GM19239 (cell line): ENCODE measurements around the gene S100A8.

ENCODE experiments used
- DNase-seq: peaks from one replicate; pipeline ENCODE4 v3.0.0; 2011; ENCODE audit warnings: low spot score; ENCODE audit not compliant: insufficient read length
- FAIRE-seq: peaks from 2 replicates; lab custom pipeline; 2011; peaks lifted over from hg19 to GRCh38; lab: Jason Lieb, UNC

Gene S100A8

GRCh38 chr1:153395136-153395685, 4.3 kb upstream of the S100A8 start:
- DNase-seq, result no peak
- FAIRE-seq, result no peak

GRCh38 chr1:153394391-153394790, 3.5 kb upstream of the S100A8 start:
- no peak for FAIRE-seq
- no peak for DNase-seq

- no peak for FAIRE-seq
Observed at GRCh38 chr1:153393926-153394325, 3.1 kb upstream of the S100A8 start.

GRCh38 chr1:153392822-153393221, 1.9 kb upstream of the S100A8 start:
- FAIRE-seq (no peak), DNase-seq (no peak)

More at GRCh38 chr1:153393926-153394325, 3.1 kb upstream of the S100A8 start:
- no peak for DNase-seq

GRCh38 chr1:153392258-153392657, 1.4 kb upstream of the S100A8 start:
- DNase-seq (no peak), FAIRE-seq (no peak)

GRCh38 chr1:153389973-153390879, 647 bp downstream of the S100A8 start:
- FAIRE-seq (no peak), DNase-seq (no peak)

- DNase-seq (no peak), FAIRE-seq (no peak)
Observed at GRCh38 chr1:153389401-153389800, 1.5 kb downstream of the S100A8 start.

- FAIRE-seq (no peak), DNase-seq (no peak)
Observed at GRCh38 chr1:153387785-153388184, 3.1 kb downstream of the S100A8 start.

- no peak for DNase-seq
- no peak for FAIRE-seq
Observed at GRCh38 chr1:153387001-153387400, 3.9 kb downstream of the S100A8 start.

- FAIRE-seq (no peak), DNase-seq (no peak)
Observed at GRCh38 chr1:153386500-153386901, 4.4 kb downstream of the S100A8 start.

- no peak for FAIRE-seq
- no peak for DNase-seq
Observed at GRCh38 chr1:153384958-153385580, 5.8 kb downstream of the S100A8 start.

GRCh38 chr1:153380711-153381110, 10.2 kb downstream of the S100A8 start:
- DNase-seq (no peak), FAIRE-seq (no peak)

- DNase-seq (no peak), FAIRE-seq (no peak)
Observed at GRCh38 chr1:153379591-153379990, 11.3 kb downstream of the S100A8 start.

- no peak for DNase-seq
- no peak for FAIRE-seq
Observed at GRCh38 chr1:153375511-153375910, 15.4 kb downstream of the S100A8 start, which contains the start of gene S100A12. Gene S100A12, minus strand, starts transcription at chr1:153375621. Its CDS starts 1,029 bp downstream, at chr1:153374592.

GRCh38 chr1:153374071-153374470, 16.8 kb downstream of the S100A8 start:
- no peak for DNase-seq
- FAIRE-seq, result no peak

GRCh38 chr1:153372571-153372970, 18.3 kb downstream of the S100A8 start:
- DNase-seq (no peak), FAIRE-seq (no peak)

GRCh38 chr1:153371231-153371630, 19.6 kb downstream of the S100A8 start:
- DNase-seq (no peak), FAIRE-seq (no peak)

- FAIRE-seq (no peak), DNase-seq (no peak)
Observed at GRCh38 chr1:153370146-153370545, 20.7 kb downstream of the S100A8 start.

- DNase-seq (no peak), FAIRE-seq (no peak)
Observed at GRCh38 chr1:153368495-153368894, 22.4 kb downstream of the S100A8 start.

- DNase-seq (no peak), FAIRE-seq (no peak)
Observed at GRCh38 chr1:153367090-153367489, 23.8 kb downstream of the S100A8 start.

GRCh38 chr1:153366261-153366660, 24.6 kb downstream of the S100A8 start:
- DNase-seq (no peak), FAIRE-seq (no peak)
